K562 (cell line): ENCODE results near the gene ARID3A. TPM values are rescaled to one million over a fixed set of nuclear protein-coding genes. Genes with fewer than 3 reads are reported as not detected.

Source experiments
- ATF1 ChIP-seq, 2 experiments: fragments of 450-650 bp in 1 of 2; IDR thresholded peaks; 2 replicates each; pipeline ENCODE4 v1.6.1; 2016; ENCODE audit warnings: missing compliant biosample characterization in 1 of 2, missing genetic modification characterization in 1 of 2
- CAMTA2 ChIP-seq: fragments of 250-450 bp; sonication (Bioruptor Pico); conservative IDR thresholded peaks from 2 replicates; pipeline ENCODE4 v1.5.1; 2022
- HMGN3 ChIP-seq: IDR thresholded peaks from 2 replicates; pipeline ENCODE4 v1.6.1; 2011; ENCODE audit warnings: borderline replicate concordance, low read depth, mild to moderate bottlenecking, mixed read lengths, low read length; ENCODE audit not compliant: insufficient read length; ENCODE audit errors: extremely low read depth
- HOXB6 ChIP-seq: fragments of 250-450 bp; sonication (Bioruptor Pico); IDR thresholded peaks from 2 replicates; pipeline ENCODE4 v1.5.1; 2022; ENCODE audit warnings: mild to moderate bottlenecking, borderline replicate concordance
- JUND ChIP-seq, 2 experiments: IDR thresholded peaks; 2 replicates in 1 of 2; 3 replicates in 1 of 2; pipeline ENCODE4 v1.6.1; 2011; ENCODE audit warnings: borderline replicate concordance in 2 of 2, low read depth in 2 of 2, low read length in 2 of 2, improper control_type of control experiment in 1 of 2, missing biosample characterization in 1 of 2, missing genetic modification characterization in 1 of 2, missing genetic modification reagents in 1 of 2
- KAT2B ChIP-seq: IDR thresholded peaks from one replicate; pipeline ENCODE4 v1.6.1; 2012; ENCODE audit warnings: low read depth, mild to moderate bottlenecking, control low read depth, inconsistent platforms, low read length, moderate library complexity
- PHB ChIP-seq: fragments of 250-450 bp; sonication (Bioruptor Pico); IDR thresholded peaks from 2 replicates; pipeline ENCODE4 v1.5.0; 2021
- PRPF4 ChIP-seq: fragments of 200-400 bp; formaldehyde crosslinking; IDR thresholded peaks from one replicate; pipeline ENCODE4 v1.6.1; 2017; ENCODE audit warnings: low read length, low read depth, mild to moderate bottlenecking; ENCODE audit not compliant: insufficient read depth, poor library complexity, severe bottlenecking
- RBM14 ChIP-seq: fragments of 200-400 bp; formaldehyde crosslinking; IDR thresholded peaks from 2 replicates; pipeline ENCODE4 v1.6.1; 2018; ENCODE audit warnings: low read depth, mild to moderate bottlenecking, low read length, moderate library complexity, borderline replicate concordance; ENCODE audit not compliant: insufficient read depth
- SMAD3 ChIP-seq: fragments of 450-650 bp; formaldehyde crosslinking; conservative IDR thresholded peaks from 2 replicates; pipeline ENCODE4 v1.4.0; 2020; ENCODE audit warnings: mild to moderate bottlenecking
- SNAPC5 ChIP-seq: fragments of 250-450 bp; sonication (Bioruptor Pico); IDR thresholded peaks from 2 replicates; pipeline ENCODE4 v1.8.0; 2021; ENCODE audit warnings: moderate library complexity, mild to moderate bottlenecking, inconsistent platforms
- SREBF1 ChIP-seq: fragments of 150-350 bp; IDR thresholded peaks from 2 replicates; pipeline ENCODE4 v1.6.1; 2014; ENCODE audit warnings: antibody characterized with exemption, low read depth, low read length, borderline replicate concordance
- TAF9B ChIP-seq: fragments of 450-650 bp; IDR thresholded peaks from 2 replicates; pipeline ENCODE4 v1.6.1; 2018; ENCODE audit warnings: mild to moderate bottlenecking; ENCODE audit not compliant: partially characterized antibody
- TCFL5 ChIP-seq: fragments of 250-450 bp; sonication (Bioruptor Pico); conservative IDR thresholded peaks from 2 replicates; pipeline ENCODE4 v1.6.1; 2021; ENCODE audit warnings: mild to moderate bottlenecking, moderate library complexity, matching md5 sums
- TEAD1 ChIP-seq, 2 experiments: fragments of 450-650 bp in 1 of 2; sonication (generic) in 1 of 2; formaldehyde crosslinking; IDR thresholded peaks; 2 replicates each; pipeline versions ENCODE4 v1.4.0 to v1.8.0; 2020 to 2022; ENCODE audit warnings: mild to moderate bottlenecking in 2 of 2, missing genetic modification reagents in 1 of 2
- ZFPM2 ChIP-seq: fragments of 250-450 bp; sonication (Bioruptor Pico); IDR thresholded peaks from 2 replicates; pipeline ENCODE4 v1.5.1; 2022; ENCODE audit warnings: mild to moderate bottlenecking
- ZNF174 ChIP-seq: fragments of 250-450 bp; sonication (Bioruptor Pico); IDR thresholded peaks from 2 replicates; pipeline ENCODE4 v1.4.0; 2020; ENCODE audit warnings: mild to moderate bottlenecking
- ZNF184 ChIP-seq: sonication (generic); formaldehyde crosslinking; IDR thresholded peaks from 2 replicates; pipeline ENCODE4 v1.5.0; 2020; ENCODE audit warnings: missing genetic modification reagents
- ZNF224 ChIP-seq: sonication (generic); formaldehyde crosslinking; IDR thresholded peaks from 2 replicates; pipeline ENCODE4 v1.8.0; 2022; ENCODE audit warnings: mild to moderate bottlenecking, missing genetic modification reagents
- ZNF436 ChIP-seq: fragments of 250-450, 450-650 bp; sonication (Bioruptor Pico); formaldehyde crosslinking; IDR thresholded peaks from 2 replicates; pipeline ENCODE4 v1.7.0; 2020; ENCODE audit warnings: mild to moderate bottlenecking
- polyA plus RNA-seq, 8 experiments: library from polyadenylated mRNA; depleted of rRNA in 4 of 8; stranded (reverse) in 5 of 8; unstranded in 3 of 8; fragments of >200 nt; fragmentation: Nextera tagmentation in 2 of 8; fragmentation: Illumina TruSeq in 1 of 8; extraction: Ambion mirVana in 2 of 8; extraction: Trizol in 1 of 8; gene quantifications; 2 replicates each; pipeline versions ENCODE4 v1.2.1 to v1.2.3, GENCODE V29; 2011 to 2014; ENCODE audit warnings: inconsistent platforms in 1 of 8, missing spikeins in 1 of 8
- total RNA-seq, 7 experiments: library from RNA; depleted of rRNA in 6 of 7; stranded (reverse); fragments of >200 nt in 6 of 7; fragmentation: Illumina TruSeq in 2 of 7; extraction: Trizol in 2 of 7; gene quantifications; 2 replicates each; pipeline versions ENCODE4 v1.2.1 to v1.2.3, GENCODE V29; 2011 to 2021; ENCODE audit warnings: low replicate concordance in 1 of 7
- TF ChIP-seq, protein P1 (sequence below): sonication (generic); formaldehyde crosslinking; IDR thresholded peaks from 2 replicates; pipeline ENCODE4 v1.9.0; 2022; ENCODE audit warnings: mild to moderate bottlenecking, missing genetic modification reagents
- TF ChIP-seq, protein P2 (sequence below): fragments of 450-650 bp; formaldehyde crosslinking; IDR thresholded peaks from 2 replicates; pipeline ENCODE4 v1.4.0; 2020; ENCODE audit warnings: mild to moderate bottlenecking, mixed read lengths
- TF ChIP-seq, protein P3 (sequence below): IDR thresholded peaks from 2 replicates; pipeline ENCODE4 v1.6.1; 2016; ENCODE audit warnings: missing genetic modification characterization, missing compliant biosample characterization

ARID3A gene
- total and polyA plus RNA-seq, 9 of the 15 experiments (the other 6 are each of a cell fraction or from before 2014, with no cell fraction given): 1.4 to 118 (median 31.2) TPM

DNA sequence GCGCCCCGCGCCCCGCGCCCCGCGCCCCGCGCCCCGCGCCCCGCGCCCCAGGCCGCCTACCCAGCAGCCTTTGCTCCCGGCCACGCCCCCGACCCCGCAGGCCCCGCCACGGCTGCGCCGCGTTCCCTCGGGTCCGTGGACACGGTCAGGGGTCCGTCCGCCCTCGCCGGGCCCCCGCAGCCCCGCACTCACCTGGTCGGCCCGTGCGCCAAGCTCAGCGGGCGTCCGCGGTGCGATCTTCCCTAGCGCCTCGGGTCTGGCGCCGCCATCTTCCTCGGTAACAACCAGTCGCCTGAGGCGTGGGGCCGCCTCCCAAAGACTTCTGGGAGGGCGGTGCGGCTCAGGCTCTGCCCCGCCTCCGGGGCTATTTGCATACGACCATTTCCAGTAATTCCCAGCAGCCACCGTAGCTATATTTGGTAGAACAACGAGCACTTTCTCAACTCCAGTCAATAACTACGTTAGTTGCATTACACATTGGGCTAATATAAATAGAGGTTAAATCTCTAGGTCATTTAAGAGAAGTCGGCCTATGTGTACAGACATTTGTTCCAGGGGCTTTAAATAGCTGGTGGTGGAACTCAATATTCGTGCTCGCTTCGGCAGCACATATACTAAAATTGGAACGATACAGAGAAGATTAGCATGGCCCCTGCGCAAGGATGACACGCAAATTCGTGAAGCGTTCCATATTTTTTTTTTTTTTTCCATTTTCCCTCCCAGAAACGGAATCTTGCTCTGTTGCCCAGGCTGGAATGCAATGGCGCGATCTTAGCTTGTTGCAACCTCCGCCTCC is 32.7 kb upstream of the ARID3A start, which contains the start of the genes MED16 and RNU6-9 (continued):
- TF ChIP-seq, protein P1, sequence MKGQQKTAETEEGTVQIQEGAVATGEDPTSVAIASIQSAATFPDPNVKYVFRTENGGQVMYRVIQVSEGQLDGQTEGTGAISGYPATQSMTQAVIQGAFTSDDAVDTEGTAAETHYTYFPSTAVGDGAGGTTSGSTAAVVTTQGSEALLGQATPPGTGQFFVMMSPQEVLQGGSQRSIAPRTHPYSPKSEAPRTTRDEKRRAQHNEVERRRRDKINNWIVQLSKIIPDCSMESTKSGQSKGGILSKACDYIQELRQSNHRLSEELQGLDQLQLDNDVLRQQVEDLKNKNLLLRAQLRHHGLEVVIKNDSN: no peak
- TF ChIP-seq ZNF436 (CRISPR knock-in tag) (no peak), ZFPM2 (no peak), CAMTA2 (CRISPR knock-in tag) (no peak), ZNF184 (CRISPR knock-in tag) (no peak), TAF9B (no peak), KAT2B (no peak), JUND (IDR thresholded peaks at IDR 0.05; ENCODE audit: borderline replicate concordance, low read depth, low read length) (no peak; the same call in 1 of the 2 replicates), JUND (tag; IDR thresholded peaks at IDR 0.05; ENCODE audit: borderline replicate concordance, low read depth, low read length) (no peak), SMAD3 (CRISPR knock-in tag) (no peak), ATF1 (CRISPR knock-in tag; IDR thresholded peaks at IDR 0.05) (no peak), ATF1 (tag; IDR thresholded peaks at IDR 0.05) (peak; percentile 87), HMGN3 (peak; percentile 84), HOXB6 (no peak), RBM14 (no peak), SREBF1 (no peak), PRPF4 (no peak), PHB (no peak), TEAD1 (CRISPR knock-in tag; IDR thresholded peaks at IDR 0.05) (0 out of 4 replicates have a peak, but pooled peaks of 1 of the 2 experiments have one; percentile 21), SNAPC5 (CRISPR knock-in tag) (peak; percentile 99), ZNF224 (CRISPR knock-in tag) (no peak), TCFL5 (CRISPR knock-in tag) (no peak), ZNF174 (CRISPR knock-in tag) (no peak)
- TF ChIP-seq, protein P2, sequence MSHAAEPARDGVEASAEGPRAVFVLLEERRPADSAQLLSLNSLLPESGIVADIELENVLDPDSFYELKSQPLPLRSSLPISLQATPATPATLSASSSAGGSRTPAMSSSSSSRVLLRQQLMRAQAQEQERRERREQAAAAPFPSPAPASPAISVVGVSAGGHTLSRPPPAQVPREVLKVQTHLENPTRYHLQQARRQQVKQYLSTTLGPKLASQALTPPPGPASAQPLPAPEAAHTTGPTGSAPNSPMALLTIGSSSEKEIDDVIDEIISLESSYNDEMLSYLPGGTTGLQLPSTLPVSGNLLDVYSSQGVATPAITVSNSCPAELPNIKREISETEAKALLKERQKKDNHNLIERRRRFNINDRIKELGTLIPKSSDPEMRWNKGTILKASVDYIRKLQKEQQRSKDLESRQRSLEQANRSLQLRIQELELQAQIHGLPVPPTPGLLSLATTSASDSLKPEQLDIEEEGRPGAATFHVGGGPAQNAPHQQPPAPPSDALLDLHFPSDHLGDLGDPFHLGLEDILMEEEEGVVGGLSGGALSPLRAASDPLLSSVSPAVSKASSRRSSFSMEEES: no peak
- TF ChIP-seq, protein P3, sequence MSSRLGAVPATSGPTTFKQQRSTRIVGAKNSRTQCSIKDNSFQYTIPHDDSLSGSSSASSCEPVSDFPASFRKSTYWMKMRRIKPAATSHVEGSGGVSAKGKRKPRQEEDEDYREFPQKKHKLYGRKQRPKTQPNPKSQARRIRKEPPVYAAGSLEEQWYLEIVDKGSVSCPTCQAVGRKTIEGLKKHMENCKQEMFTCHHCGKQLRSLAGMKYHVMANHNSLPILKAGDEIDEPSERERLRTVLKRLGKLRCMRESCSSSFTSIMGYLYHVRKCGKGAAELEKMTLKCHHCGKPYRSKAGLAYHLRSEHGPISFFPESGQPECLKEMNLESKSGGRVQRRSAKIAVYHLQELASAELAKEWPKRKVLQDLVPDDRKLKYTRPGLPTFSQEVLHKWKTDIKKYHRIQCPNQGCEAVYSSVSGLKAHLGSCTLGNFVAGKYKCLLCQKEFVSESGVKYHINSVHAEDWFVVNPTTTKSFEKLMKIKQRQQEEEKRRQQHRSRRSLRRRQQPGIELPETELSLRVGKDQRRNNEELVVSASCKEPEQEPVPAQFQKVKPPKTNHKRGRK (tag): no peak
